Measurements from ENCODE around the gene UBXN2A.

UBXN2A gene

GRCh38 chr2:24046930-24047702 is 106.9 kb downstream of the UBXN2A start, which contains the start of gene WDCP:
WDCP (minus strand) TSS chr2:24047391; CDS start chr2:24039494, 7,897 bp downstream.
- DNase-seq, result peak; percentile 98

GRCh38 chr2:24047703-24048033 is 107.4 kb downstream of the UBXN2A start:
- DNase-seq, result no peak

- DNase-seq, result peak; percentile 40
Observed at GRCh38 chr2:24048769-24049484, 108.7 kb downstream of the UBXN2A start.

- DNase-seq, result peak; percentile 22
Observed at GRCh38 chr2:24049485-24050021, 109.3 kb downstream of the UBXN2A start, which contains the start of gene FKBP1B. FKBP1B (plus strand) TSS chr2:24049741; CDS start chr2:24049850, 109 bp downstream.

GRCh38 chr2:24050041-24050979 is 110.0 kb downstream of the UBXN2A start:
- no peak for DNase-seq

GRCh38 chr2:24051833-24052232 is 111.6 kb downstream of the UBXN2A start:
- DNase-seq, result no peak

GRCh38 chr2:24052951-24053350 is 112.7 kb downstream of the UBXN2A start:
- no peak for DNase-seq

All from COR-L47 (cell line).